NCI-H1694 (cell line): ENCODE results near the gene TTLL6.

Source experiments
- DNase-seq: peaks from one replicate; lab custom pipeline; 2025; lab: John Stamatoyannopoulos, UW

The TTLL6 gene

GRCh38 chr17:48737330-48738043 is 79.5 kb downstream of the TTLL6 start:
- no peak for DNase-seq

GRCh38 chr17:48735062-48735351 is 82.0 kb downstream of the TTLL6 start:
- no peak for DNase-seq

- DNase-seq, result no peak
Observed at GRCh38 chr17:48734333-48735061, 82.5 kb downstream of the TTLL6 start.

GRCh38 chr17:48733632-48734328 is 83.2 kb downstream of the TTLL6 start:
- DNase-seq, result no peak

DNA sequence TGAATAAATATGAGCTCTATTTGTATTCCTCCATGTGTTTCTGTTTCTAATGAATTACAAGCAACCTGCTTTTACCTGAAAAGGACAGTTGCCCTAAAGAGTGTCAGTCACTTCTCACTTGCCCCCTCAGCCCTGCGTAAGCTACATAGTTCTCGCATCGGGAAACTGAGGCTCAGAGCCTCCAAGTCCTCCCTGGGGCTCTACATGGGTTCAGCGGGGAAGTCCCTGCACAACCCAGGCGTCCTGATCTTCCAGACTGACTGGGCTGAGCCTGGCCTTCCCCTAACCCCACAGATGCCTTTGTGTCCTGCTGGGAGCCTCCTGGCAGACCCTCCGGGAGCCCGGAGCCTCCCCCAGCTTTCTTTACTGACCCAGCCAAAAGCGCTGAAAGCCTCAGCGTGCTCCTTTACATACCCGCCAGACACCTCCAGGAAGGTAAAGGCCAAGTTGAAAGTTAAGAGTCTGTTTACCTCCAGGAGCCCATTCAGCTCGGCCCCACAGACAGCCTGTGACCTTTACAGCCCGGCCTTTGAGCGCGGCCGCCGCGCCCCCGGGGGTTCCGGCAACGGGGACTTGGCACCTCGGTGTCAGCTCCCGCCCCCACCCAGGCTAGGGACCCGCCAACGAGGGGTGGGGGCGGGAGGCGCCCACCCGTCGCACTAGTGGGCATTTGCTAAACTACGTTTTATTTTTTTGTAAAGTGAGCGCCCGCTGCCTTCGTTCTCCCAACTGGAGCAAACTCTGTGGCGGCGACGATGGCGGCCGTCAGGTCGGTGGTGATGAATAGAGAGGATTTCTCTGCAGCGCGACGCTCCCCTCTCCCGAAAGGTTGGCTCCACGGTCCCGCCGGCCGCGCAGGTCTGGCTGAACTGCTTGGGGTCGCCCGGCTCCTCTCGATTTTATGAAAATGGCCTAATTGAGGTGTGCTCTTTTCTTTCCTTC is 84.1 kb downstream of the TTLL6 start:
- DNase-seq, result no peak

DNA sequence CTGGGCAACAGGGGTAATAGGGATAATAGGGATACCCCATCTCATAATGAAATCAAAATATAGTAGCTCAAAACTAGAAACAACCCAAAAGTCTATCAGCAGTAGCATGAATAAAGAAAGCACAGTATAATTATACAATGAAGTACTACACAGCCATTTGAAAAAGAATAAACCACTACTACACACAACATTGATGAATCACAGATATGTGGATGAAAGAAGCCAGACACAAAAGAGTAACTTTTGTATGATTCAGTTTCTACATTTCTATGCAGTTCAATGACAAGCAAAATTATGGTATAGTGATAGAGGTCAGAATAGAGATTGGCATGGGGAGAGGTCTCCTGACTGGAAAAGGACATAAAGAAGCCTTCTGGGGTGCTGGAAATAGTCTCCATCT is 85.7 kb downstream of the TTLL6 start:
- DNase-seq, result no peak

DNA sequence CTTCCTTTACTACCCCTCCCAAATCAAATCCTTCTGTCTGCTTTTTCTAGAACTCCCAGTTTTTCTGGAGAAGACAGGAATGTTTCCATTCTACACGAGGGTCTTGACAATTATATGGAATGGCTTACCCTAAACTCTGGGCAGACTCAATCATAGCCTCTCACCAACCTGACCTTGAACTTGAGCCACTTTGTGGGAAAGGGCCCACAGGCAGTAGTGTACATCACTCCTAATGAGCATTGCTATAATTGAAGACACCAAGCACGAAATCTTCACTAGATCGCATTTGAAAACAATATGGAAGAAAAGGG is 86.8 kb downstream of the TTLL6 start:
- DNase-seq, result no peak

DNA sequence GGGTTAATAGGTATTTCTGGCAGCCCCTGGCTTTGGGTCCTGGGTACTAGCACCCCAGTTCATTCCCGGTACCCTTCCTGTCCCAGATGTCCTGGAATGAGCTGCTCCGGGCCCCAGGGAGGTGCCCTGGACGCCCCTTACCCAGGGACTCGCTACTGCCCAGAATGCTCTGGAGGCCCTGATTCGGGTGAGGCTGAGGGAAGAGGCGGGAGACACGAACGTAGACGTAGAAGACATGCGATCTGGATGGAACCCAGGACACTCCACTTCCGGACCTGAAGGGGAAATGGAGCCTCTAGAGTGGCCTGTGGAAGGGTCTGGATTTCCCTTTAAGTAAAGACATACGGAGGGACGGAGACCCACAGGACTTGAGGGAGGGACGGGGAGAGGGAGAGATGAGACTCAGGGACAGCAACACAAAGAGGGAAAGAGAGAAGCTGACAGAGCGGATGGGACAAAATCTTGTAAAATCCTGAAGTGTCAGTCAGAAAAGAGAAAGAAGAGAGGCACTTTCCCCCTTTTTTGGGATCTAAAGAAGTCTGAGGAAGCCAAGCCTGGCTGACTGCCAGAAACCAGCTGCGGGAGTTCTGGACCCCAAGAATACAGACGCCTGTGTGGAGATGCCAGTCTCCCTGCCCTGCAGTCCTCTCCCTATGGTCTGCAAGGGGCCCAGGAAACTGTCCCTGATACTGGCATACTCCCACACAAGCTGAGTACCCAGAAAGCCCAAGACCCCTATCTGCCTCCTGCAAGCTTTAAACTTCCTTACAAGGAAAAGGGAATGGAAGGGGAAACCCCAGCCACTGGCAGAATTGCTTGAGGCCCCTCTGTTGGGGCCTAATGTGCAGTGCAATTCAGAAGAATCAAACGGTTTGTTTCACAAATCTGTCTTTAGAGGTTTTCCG is 87.4 kb downstream of the TTLL6 start:
- no peak for DNase-seq

DNA sequence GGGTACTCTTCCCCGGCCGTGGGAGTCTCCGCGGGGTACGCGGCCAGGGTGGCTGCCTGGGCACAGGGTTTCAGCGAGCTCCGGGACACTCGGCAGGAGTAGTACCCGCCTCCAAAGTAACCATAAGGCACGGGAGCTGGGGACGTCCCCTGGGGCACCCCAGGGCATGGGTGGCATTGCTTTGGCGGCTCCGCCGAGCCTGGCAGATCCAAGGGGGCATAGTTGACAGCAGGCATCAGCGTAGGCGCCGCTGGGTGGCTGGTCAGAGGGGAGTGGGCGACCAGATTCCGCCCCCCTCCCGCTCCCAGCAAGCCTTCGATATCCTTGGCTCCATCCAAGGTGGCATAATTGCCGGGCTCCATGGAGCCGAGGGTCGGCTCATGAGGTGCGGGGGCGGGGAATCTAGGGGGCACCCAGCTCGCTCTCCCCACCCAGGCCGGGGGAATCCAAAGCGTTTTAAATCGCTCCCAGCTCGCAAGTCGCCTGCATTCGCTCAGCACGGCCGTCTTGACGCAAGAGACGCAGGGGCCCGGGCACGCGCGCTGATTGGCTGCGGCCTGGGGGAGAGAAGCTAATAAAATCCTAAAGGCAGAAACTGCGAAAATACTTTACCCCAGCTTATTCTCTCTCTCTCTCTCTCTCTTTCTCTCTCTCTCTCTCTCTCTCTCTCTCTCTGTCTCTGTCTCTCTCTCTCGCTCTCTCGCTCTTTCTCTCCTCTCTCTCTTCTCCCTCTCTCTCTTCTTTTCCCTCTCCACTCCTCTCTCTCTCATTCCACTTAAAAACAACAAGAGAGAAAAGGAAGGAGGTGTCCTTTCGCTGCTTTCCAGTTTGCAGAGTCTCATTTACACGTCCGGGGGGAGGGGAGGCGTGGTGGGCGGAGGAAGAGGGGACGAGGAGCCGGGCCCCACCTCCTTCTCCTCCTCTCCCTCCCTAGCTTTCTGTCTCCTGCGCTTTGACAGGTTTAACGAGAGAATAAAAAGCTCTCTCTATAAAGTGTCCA is 88.5 kb downstream of the TTLL6 start, which contains the start of gene HOXB13:
TSS of gene HOXB13 (minus strand) at position 519 of the 1,000 bp plus-strand sequence. CDS start at position 362, 157 bp downstream.
- DNase-seq, result no peak

DNA sequence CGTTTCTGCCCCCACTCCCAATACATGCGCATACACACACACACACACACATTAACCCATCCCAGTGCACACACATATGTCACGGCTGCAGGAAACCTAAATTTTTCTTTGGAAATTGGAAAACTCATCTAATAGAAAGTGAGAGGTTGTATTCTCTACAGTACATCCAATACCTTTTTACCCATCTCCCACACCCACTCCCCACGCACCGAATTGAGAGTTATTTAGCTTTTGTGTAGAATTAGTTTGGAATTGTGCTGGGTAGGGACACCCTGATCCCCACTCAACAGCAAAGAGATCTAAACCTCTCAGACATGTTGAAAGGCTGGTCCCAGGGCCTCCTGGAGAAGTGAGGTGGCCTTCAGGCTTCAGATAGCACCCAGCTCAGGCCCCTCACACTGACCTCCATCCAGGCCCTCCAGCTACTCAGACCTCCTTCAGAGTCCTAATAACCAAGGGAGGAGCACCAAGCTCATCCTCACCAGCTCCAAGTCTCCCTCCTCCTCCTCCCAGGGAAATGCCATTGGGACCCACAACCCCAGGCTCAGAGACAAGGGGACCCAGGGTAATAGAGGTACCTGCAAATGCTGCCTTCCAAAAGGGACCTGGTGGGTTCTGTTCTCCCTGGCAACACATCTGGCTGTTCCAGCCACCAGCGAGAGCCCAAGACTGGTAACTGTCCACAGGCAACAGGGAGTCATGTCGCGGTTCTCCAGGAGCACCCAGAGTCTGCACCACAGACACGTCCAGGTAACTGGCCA is 89.4 kb downstream of the TTLL6 start:
- no peak for DNase-seq

DNA sequence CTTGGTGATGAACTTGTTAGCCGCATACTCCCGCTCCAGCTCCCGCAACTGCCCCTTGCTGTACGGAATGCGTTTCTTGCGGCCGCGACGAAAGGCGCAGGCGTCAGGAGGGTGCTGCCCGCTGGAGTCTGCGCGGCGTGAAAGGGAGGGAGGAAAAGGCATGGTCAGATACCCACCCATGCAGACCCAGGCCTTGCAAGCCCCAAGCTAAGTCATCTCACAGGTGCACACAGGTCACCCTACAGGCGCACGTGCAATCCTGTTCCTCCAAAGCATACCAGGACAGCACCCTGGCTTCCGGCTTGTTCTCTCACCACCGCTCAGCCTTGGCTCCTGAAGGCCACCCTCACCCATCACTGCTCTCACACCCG is 90.1 kb downstream of the TTLL6 start:
- DNase-seq, result no peak

DNA sequence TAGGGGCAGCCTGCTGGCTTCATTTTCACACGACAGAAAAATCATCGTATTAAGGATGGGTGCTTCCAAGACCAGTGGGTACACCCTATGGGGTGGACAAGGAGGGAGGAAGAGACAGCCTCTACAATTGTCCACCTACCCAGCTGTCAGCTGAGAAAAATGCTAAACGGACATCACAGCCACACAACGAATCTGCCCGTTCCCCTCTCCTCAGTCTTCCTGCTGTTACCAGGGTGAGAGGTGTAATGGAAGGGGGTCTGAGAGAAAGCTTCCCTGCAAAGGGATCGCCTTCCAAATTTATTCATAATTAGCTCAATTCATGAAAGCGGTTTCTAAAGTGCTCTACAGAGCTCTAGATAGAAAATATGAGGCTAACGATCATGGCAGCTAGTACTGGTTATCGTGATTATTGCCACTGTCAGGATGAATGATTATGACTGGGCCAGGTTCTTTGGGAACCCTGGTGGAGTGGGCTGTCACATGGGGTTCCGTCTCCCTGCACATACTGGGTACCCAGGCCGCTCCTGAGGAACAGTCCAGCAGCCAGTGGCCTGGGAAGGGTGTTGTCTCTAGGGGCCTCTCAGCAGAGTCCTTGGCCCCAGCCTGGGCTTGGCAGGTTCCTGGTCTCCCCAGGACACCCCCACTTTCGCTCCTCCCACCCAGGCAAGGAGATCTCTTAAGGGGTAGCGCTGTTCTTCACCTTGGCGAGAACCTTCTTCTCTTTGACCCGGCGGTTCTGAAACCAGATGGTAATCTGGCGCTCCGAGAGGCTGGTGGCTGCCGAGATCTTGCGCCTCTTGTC is 90.7 kb downstream of the TTLL6 start:
- no peak for DNase-seq

GRCh38 chr17:48725288-48726064 is 91.6 kb downstream of the TTLL6 start:
- DNase-seq, result no peak

- DNase-seq, result no peak
Observed at GRCh38 chr17:48725004-48725287, 92.1 kb downstream of the TTLL6 start.

- DNase-seq, result peak; percentile 62
Observed at GRCh38 chr17:48724251-48725003, 92.6 kb downstream of the TTLL6 start.

DNA sequence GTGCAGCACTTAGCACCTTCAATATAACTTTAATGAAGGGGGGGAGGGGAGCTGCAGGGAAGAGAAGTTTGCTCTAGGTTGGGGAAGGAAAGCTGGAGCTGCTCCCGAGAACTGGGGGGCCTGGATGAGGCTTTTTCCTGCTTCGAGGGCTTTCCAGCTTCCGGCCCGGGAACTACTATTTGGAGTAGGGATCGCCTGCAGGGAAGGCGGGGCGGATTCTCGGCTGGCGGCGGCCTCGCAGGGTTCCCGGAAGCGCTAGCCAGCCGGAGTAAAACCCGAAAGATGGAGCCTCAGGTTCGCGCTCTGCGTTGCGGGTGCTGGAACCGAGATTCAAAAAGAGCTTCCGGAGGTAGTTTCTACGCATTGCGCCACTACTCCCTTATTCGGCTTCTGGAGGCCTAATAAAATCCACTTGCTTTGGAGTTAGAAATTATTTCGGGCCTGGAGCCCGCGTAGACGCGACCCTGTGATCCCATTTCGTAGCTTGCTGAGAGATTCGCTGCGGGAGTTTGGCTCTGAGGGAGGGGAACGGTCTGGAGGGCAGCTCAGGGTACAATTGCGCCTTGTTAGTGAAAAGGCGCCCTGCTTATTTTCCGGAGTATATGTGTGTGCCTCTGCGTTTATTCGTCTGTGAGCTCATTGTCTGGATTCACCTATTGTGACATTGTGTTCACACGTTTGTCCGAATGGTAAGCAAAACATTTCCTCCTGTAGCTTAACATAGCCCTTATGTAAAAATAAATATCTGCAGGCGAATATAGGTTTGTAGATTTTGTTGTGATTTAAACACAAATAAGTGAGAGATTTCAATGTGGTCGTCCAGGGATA is 93.4 kb downstream of the TTLL6 start:
- DNase-seq, result no peak
